AG20443 (cell line): ENCODE results near the gene TMEM181.
A peak's percentile ranks its signal among the peaks of the same experiment; 100 is the strongest.
"Not testable (repeated sequence)": the region's sequence is repeated elsewhere in the genome, so short reads cannot be mapped to it uniquely, and the experiment has no call there.

Experiments
- DNase-seq: peaks from one replicate; pipeline ENCODE4 v3.0.0; 2012; ENCODE audit warnings: low spot score, mixed read lengths

The TMEM181 gene

DNA sequence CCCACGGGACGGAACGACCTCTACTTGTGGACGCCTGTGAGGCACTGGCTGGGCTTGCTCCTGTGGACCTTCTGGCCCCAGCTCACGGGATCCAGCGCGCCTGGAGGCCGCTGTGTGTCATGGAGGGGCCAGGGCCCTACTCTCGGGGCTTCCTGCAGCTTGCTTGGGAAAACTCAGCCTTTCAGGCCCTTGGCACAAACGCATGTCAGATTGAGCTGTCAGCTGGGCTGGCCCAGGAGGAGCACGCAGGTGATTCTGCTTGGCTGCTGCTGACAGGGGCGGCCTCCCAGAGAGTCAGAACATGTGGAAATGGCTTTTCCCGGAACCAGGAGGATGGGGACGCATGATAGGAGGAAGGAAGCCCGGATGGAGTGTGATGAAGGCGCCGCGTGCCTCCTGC is 39.7 kb downstream of the TMEM181 start:
- no peak for DNase-seq

DNA sequence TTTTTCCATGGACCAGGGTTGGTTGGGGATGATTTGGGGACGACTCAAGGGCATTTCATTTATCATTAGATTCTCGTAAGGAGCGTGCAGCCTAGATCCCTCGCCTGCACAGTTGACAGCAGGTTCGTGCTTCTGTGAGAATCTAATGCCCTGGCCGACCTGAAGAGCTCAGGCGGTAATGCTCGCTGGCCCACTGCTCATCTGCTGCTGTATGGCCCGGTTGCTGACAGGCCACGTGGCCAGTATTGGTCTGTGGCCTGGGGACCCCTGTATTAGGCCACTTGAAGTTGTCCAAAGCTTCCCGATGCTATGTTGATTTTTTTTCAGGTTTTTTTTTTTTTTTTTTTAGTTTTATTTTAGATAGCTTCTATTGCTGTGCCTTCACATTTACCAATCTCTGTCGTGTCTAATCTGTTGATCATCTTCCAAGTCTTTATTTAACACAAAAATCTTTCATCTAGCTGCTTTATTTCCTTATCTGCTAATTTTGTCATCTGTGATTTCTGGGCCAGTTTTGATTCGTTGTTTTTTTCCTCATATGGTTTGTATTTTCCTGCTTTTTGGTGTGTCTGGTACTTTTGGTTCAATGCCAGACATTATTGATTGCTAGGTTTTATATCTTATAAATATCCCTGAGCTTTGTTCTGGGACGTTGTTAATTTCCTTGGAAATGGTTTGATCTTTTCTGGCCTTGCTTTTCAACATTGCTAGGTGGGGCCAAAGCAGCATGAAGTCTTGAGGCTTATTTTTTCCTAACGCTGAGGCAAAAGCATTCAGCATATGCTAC is 43.6 kb downstream of the TMEM181 start:
- no peak for DNase-seq

DNA sequence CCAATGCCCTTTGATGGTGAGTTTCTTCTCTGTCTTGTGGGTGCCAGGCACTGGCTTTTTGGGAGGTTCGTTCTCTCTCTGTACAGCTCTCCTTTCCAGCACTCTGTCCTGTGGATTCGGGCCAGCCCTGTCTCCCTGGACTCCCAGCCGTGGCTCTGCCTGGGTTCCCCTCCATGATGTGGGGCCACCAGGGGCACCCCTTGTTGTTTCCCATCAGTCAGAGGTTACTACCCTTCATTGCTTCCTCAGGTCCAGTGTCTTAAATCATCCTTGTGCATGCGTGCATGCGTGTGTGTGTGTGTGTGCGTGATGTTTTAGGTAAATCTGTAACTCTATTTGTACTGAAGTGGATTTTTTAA is 44.1 kb downstream of the TMEM181 start:
- DNase-seq: no peak

DNA sequence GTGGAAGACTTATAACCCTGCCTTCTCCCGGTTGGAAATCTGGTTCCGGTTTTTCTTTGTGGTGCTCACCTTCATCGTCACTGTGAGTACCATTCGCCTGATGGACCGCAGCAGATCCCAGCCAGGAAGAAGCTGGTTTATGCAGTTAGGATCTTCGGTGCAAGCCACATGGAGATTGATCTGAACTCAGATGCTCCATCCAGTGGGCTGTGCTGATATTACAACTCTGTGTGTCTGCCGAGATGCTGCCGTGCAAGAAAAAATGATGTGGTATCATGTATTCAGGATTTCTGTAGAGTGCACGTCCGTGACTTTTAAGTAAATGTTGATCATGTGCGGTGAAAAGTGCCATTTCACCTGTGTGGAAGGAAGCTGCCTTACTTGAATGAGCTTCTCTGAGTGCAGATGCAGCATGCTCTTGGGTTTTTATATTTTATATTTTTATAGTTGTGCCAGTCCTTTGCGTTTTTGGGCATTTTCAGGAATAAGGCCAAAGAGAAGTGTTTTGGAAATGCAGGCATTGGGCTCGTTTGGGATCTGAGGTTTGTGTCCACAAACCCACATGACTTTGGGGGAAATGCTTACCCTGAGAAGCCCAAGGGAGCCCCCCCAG is 45.5 kb downstream of the TMEM181 start:
- peak; percentile 88 for DNase-seq

GRCh38 chr6:158606011-158606410 is 46.1 kb downstream of the TMEM181 start:
- DNase-seq: not testable (repeated sequence)

GRCh38 chr6:158606935-158607334 is 47.0 kb downstream of the TMEM181 start:
- DNase-seq: no peak

- DNase-seq: no peak
Observed at GRCh38 chr6:158607411-158608170, 47.7 kb downstream of the TMEM181 start.

- DNase-seq: no peak
Observed at GRCh38 chr6:158608221-158608620, 48.3 kb downstream of the TMEM181 start.

DNA sequence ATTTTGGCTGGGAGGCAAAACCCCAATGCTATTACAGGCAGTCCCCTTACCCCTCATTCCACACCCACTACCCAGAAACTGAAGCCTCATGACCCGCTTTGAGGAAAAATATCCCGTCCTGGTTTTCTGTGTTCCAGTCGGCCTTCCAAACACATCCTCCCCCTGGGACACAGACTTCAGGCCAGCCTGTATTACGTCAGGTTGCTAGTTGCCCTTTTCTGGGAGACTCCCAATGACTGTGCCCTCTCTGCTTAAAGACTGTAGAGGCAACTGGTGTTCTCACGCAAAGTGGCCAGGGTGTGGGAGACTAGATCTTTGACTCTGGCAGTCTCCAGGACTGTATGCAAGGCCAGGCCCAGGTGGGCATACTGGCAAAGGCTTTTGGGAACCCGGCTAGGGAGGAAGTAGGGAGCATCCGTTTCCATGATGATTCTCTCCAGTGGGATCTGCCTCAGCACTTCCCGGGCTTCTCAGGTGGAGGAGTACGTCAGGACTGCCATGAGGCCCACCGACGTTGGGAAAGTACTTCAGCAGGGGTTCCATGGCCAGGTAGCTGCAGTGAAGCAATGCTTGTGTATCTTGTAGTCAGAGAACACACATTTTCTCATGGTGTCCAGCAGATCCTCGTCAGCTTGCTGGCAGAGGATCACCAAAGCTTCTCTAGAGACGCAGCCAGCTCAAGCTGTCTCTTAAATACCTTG is 49.7 kb downstream of the TMEM181 start:
- no peak for DNase-seq

DNA sequence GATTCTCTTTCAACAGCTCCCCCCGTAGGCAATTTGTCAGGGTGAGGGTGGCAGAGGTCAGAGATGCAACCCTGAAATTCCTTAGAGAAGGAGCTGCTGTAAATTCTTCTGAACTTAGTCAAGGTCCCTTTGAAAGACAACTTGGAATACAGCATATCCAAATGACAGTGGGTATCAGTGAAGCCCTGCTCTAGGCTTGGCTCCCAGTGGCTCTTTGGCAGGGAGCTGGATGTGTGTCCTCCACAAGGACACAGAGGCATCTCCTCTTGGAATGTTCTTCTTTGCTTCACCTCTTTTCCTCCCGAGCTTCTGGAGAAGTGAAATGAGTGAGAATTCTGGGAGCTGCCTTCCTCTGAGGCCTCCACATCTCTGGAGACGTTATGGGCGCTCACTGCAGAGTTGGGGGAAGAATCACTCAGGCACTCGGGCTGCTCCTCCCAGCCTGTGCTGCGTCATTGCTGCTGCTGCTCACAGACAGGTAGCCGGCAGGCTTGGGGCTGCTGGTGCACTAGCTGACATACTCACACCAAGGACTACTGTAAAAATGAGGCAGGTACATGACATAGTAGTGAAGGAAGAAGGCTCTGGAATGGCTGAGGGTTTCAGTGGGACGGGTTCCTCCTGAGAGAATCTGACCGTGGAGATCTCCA is 50.6 kb downstream of the TMEM181 start:
- DNase-seq: no peak

- no peak for DNase-seq
Observed at GRCh38 chr6:158611039-158611438, 51.1 kb downstream of the TMEM181 start.

GRCh38 chr6:158611541-158612370 is 51.9 kb downstream of the TMEM181 start:
- DNase-seq: no peak

DNA sequence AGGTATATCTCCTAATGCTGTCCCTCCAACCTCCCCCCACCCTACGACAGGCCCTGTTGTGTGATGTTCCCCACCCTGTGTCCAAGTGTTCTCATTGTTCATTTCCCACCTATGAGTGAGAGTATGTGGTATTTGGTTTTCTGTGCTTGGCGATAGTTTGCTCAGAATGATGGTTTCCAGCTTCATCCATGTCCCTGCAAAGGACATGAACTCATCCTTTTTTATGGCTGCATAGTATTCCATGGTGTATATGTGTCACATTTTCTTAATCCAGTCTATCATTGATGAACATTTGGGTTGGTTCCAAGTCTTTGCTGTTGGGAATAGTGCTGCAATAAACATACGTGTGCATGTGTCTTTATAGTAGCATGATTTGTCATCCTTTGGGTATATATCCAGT is 54.7 kb downstream of the TMEM181 start:
- not testable (repeated sequence) for DNase-seq

DNA sequence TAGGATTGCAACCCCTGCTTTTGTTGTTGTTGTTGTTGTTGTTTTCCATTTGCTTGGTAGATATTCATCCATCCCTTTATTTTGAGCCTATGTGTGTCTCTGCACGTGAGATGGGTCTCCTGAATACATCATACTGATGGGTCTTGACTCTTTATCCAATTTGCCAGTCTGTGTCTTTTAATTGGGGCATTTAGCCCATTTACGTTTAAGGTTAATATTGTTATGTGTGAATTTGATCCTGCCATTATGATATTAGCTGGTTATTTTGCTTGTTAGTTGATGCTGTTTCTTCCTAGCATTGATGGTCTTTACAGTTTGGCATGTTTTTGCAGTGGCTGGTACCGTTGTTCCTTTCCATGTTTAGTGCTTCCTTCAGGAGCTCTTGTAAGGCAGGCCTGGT is 58.4 kb downstream of the TMEM181 start:
- DNase-seq: not testable (repeated sequence)

- DNase-seq: no peak
Observed at GRCh38 chr6:158619922-158620801, 60.3 kb downstream of the TMEM181 start.

GRCh38 chr6:158620963-158621693 is 61.2 kb downstream of the TMEM181 start:
- DNase-seq: no peak

DNA sequence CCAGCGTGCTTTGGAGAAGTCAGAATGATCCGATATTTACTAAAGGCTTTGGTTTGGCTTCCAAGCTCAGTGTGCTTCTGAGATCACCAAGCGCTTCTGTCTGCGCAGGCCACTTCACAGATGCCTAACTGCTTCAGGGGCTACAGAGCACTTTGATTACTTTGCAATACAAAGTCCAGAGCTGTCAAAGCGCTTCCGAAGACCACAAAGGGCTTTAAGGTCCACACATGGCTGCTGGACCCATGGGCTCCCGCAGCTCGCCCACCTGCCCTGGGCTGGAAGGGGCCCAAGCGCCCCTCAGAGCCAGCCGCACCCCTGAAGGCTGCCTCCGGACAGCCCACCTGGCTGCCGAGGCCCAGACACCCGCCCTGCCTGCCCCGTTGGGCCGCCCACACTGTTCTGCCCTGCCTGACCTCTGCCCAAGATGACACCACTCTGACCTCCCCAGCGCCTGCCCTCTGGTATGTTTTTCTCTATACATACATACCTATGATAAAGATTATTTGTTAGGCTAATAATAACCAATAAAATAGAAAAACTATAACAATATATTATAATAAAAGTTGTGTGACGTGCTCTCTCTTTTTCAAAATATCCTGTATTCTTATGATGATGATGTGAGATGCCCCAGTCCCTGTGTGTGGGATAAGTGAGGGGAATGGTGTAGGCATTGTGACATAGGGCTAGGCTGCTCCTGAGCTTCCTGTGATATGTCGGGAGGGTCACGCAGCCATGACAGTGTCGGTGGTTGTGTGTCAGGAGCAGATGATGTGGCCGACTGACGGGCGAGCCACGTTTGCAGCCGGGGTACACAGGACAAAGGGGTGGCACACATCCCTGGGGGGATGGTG is 62.0 kb downstream of the TMEM181 start:
- DNase-seq: peak; percentile 39

DNA sequence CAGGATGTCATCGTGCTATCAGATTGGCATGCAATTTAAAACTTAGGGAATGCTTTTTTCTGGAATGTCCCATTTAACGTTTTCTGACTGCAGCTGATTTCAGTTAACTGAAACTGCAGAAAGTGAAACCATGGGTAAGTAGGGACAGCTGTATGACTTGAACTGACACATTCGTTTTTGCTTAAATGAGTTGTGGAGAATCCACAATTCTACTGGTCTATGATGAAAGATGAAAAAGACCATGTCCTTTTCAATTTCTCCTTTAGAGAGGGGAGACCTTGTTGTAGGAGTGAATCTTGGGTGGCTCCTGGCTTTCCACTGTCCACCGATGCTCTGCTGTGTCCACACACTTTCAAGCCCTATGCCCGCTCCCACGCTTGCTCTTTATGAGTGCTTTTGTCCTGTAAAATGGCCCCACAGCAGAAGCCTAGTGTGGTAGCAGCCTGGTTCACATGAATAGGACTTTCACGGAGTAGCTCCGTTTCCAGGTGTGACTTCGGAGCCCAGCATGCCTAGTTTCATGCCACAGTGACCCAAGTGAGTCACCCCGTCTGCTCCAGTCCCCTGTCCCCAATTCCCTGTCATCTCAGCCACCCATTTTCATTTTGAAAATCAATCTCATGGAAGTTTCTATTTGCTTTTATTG is 62.8 kb downstream of the TMEM181 start:
- no peak for DNase-seq
